ENCODE results near the gene LYVE1. TPM values are rescaled to one million over a fixed set of nuclear protein-coding genes. Genes with fewer than 3 reads are reported as not detected.

The LYVE1 gene
- total RNA-seq, 1 experiment from 2014 or later, result not detected

DNA sequence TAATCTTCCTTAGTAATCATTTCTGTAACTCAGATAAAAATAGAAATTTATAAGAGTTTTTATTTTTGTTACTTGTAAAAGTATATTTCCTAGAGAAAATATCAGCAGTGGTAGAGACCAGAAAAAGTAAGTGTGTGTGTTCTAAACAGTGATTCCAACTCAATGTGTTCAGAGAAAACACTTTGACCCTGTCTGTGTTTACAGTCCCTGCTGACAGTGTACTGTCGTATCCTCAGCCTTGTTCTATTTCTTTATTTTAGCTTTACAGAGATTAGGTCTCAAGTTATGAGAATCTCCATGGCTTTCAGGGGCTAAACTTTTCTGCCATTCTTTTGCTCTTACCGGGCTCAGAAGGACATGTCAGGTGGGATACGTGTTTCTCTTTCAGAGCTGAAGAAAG is 10.2 kb downstream of the LYVE1 start:
- no peak for DNase-seq (ENCODE audit: low read depth)

GRCh38 chr11:10556590-10556989 is 11.9 kb downstream of the LYVE1 start:
- DNase-seq (ENCODE audit: low read depth), result no peak

GRCh38 chr11:10551845-10552352 is 16.6 kb downstream of the LYVE1 start:
- DNase-seq (ENCODE audit: low read depth), result no peak

- no peak for DNase-seq (ENCODE audit: low read depth)
Observed at GRCh38 chr11:10551290-10551592, 17.2 kb downstream of the LYVE1 start.

DNA sequence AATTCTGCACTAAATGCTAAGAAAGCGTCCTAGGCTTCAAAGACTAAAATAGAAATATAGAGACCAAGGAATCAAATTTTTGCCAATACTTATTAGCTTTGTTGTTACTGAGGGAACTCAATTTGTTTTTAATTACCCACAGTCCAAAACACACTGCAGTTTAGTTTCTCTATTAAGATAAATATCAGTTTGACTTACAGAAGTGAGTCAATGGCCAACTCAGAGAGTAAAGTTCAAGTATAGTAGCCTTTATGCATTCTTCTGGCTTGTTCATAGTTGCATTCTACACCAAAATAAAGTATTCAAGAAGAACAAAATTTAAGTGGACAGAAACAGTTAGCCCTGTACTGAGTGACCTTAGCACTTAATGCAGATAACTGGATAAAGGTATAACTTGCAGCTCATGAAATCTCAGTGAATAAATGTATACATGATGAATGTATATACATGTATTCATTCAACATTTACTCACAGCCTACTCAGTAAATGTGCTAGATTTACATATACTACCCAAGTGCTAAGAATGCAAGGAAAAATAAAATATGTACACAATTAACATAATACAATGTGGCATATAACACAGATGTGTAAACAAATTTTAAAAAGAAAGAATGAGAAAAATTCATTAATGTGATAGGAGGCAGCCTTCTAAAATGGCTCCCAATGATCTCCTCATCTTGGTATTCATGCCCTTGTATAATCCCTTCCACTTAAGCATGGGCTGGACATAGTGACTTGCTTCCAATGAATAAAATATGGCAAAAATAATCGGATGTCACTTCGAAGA is 17.8 kb downstream of the LYVE1 start:
- no peak for DNase-seq (ENCODE audit: low read depth)

- no peak for DNase-seq (ENCODE audit: low read depth)
Observed at GRCh38 chr11:10544491-10545465, 23.7 kb downstream of the LYVE1 start.

DNA sequence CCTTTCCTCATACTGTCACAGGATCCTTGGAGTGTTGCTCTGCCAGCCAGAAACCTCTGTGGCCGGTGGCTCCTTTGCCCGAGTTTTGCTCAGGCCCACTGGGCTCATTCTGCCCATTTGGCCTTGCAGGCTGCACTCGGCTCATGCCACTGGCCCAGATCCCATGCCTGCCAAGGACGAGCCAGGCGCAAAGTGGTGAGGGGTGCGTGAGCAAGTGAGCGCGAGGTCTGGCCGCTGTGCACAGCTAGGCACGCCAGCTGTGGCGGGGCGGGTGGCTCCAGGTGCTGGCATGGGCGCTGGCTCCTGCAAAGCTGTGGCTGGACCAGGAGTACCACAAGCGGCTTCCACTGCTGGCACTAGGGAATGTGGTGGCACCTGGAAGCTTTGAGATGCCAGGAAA is 24.7 kb downstream of the LYVE1 start:
- no peak for DNase-seq (ENCODE audit: low read depth)

- no peak for DNase-seq (ENCODE audit: low read depth)
Observed at GRCh38 chr11:10542776-10543175, 25.7 kb downstream of the LYVE1 start.

DNA sequence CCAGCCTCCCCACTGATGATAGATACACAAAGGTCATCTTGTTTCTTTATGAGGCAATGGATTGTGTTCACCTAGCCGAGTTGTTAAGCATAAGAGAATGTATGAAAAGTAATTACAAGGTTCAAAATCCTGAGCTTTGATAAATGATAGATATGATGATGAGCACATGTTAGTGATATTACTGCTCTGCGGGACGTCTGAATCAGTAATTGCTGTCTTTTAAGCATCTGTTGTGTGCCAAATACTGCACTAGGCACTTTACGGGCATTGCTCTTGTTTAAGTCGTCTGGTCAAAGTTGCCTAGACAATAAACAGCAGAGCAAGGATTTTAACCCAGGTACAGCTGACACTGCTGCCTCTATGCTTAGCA is 26.9 kb downstream of the LYVE1 start:
- no peak for DNase-seq (ENCODE audit: low read depth)

GRCh38 chr11:10540915-10541560 is 27.4 kb downstream of the LYVE1 start, which contains the start of gene RNF141:
Gene RNF141 (minus strand): TSS chr11:10541187. CDS start chr11:10534158, 7,029 bp downstream.
- DNase-seq (ENCODE audit: low read depth), result peak; percentile 96

- peak; percentile 45 for DNase-seq (ENCODE audit: low read depth)
Observed at GRCh38 chr11:10540546-10540914, 27.9 kb downstream of the LYVE1 start.

DNA sequence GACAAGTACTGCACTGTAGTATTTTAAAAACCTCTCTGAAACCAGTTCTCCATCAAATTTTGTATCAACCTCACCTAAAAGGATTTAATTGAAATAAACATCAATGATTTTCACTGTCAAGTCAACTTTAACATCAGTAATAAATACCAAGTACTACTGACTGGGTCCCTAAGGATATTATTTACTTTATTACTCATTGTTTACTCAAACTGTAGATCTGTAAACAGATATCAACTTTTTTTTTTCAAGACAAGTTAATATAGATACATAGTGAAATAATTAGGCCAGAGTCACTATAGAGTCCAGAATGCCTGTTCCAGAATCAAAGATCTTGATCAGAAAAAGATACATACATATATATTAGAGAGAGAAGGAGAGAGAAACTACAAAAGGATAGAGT is 29.1 kb downstream of the LYVE1 start:
- DNase-seq (ENCODE audit: low read depth), result no peak

GRCh38 chr11:10538924-10539323 is 29.5 kb downstream of the LYVE1 start:
- no peak for DNase-seq (ENCODE audit: low read depth)

GRCh38 chr11:10537600-10537999 is 30.9 kb downstream of the LYVE1 start:
- no peak for DNase-seq (ENCODE audit: low read depth)

GRCh38 chr11:10534316-10534715 is 34.1 kb downstream of the LYVE1 start:
- no peak for DNase-seq (ENCODE audit: low read depth)

GRCh38 chr11:10533323-10533722 is 35.1 kb downstream of the LYVE1 start:
- no peak for DNase-seq (ENCODE audit: low read depth)

- no peak for DNase-seq (ENCODE audit: low read depth)
Observed at GRCh38 chr11:10532526-10532925, 35.9 kb downstream of the LYVE1 start.

- no peak for DNase-seq (ENCODE audit: low read depth)
Observed at GRCh38 chr11:10529279-10529678, 39.2 kb downstream of the LYVE1 start.

- DNase-seq (ENCODE audit: low read depth), result no peak
Observed at GRCh38 chr11:10528121-10528520, 40.3 kb downstream of the LYVE1 start.

GRCh38 chr11:10526974-10527918 is 41.2 kb downstream of the LYVE1 start:
- DNase-seq (ENCODE audit: low read depth), result no peak

GRCh38 chr11:10524471-10524870 is 44.0 kb downstream of the LYVE1 start:
- no peak for DNase-seq (ENCODE audit: low read depth)

Data from Daoy (cell line).